ENCODE measurements around the gene RAI1. TPM values are rescaled to one million over a fixed set of nuclear protein-coding genes. Genes with fewer than 3 reads are reported as not detected.
A peak's percentile ranks its signal among the peaks of the same experiment; 100 is the strongest.

RAI1 gene
- total RNA-seq, 1 donor from 2014 or later: 31.1 TPM

DNA sequence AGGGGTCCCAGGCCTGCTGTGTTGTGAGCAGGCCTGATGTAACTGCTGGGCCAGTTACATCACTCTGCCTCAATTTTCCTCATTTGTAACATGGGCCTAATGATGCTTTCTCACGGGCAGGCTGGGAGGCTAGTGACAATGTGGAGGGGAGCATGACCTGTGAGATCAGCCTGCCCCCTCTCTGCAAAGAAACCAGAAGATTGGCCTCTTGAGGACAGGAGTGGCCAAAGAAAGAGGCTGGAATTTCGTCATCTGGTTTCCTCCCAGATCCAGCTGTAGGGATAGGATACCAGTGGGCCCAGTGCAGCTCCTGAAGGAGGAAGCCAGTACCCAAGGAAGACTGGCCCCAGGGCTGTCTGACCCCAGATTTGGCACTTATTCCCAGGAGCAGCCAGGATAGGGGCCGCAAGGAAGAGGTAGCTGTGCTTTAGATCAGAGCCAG lies 156.1 kb downstream of the RAI1 start:
- Histone ChIP-seq H3K27me3 (ENCODE audit: low read depth) (no peaks in the 10 kb centered on the region), H3K36me3 (peaks cover 6% of the 10 kb centered on the region), H3K4me3 (peak overlapping the region; percentile 98), H3K27ac (peak overlapping the region; percentile 100), H3K4me1 (peaks cover 74% of the 10 kb centered on the region), H3K9me3 (no peaks in the 10 kb centered on the region)
- DNase-seq (no peak), ATAC-seq (no peak)
- TF ChIP-seq, protein P1, sequence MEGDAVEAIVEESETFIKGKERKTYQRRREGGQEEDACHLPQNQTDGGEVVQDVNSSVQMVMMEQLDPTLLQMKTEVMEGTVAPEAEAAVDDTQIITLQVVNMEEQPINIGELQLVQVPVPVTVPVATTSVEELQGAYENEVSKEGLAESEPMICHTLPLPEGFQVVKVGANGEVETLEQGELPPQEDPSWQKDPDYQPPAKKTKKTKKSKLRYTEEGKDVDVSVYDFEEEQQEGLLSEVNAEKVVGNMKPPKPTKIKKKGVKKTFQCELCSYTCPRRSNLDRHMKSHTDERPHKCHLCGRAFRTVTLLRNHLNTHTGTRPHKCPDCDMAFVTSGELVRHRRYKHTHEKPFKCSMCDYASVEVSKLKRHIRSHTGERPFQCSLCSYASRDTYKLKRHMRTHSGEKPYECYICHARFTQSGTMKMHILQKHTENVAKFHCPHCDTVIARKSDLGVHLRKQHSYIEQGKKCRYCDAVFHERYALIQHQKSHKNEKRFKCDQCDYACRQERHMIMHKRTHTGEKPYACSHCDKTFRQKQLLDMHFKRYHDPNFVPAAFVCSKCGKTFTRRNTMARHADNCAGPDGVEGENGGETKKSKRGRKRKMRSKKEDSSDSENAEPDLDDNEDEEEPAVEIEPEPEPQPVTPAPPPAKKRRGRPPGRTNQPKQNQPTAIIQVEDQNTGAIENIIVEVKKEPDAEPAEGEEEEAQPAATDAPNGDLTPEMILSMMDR (IDR thresholded peaks at IDR 0.05): no peak
- intact Hi-C loops (cut with DNase I): no loop called here

DNA sequence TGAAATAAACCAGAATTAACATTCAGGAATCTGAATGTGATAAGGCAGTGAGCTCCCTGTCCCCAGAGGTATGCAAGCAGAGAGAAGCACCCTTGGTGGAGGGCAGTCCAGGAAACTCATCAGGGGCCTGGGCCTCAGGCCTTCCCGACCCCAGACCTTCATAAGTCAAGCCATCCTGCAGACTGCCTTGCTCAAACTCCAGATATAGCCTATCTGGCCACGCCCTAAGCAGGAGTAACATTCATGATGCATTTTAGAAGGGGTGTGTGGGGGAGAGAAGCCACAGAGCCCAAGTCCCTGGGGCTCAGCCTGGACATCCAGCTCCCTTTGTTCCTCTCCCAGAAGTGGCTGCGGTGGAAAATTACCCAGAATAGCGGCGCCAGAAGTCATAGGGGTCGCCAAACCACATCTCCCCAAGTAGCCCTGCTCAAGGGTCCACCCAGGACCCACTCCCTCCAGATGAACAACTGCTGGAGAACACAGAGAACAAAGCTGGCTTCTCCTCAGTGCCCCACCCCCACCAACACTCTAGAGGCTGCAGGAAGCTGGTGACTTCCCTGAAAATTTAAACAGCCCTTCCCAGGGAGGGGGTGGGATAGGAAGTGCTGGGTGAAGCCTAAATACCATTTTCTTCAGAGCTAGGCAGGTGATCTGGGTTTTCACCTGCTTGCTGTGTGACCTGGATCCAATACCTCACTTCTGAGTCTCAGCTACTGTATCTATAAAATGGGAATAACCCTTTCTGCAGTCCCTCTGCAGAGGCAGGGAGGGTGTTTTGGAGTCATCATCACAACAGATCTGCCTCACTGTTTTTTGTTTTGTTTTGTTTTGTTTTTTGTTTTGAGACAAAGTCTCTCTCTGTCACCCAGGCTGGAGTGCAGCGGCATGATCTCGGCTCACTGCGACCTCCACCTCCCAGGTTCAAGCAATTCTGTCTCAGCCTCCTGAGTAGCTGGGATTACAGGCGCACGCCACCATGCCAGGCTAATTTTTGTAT lies 157.0 kb downstream of the RAI1 start:
- no peaks in the 10 kb centered on the region for H3K27me3 ChIP-seq (ENCODE audit: low read depth)
- H3K4me3 ChIP-seq: peak overlapping the region; percentile 98
- ATAC-seq (no peak), DNase-seq (peak; percentile 79)
- H3K36me3 ChIP-seq: peaks cover 6% of the 10 kb centered on the region
- H3K27ac ChIP-seq: peak overlapping the region; percentile 100
- intact Hi-C loops (cut with DNase I): no loop called here
- no peaks in the 10 kb centered on the region for H3K9me3 ChIP-seq
- TF ChIP-seq, protein P1 (IDR thresholded peaks at IDR 0.05): no peak
- peaks cover 82% of the 10 kb centered on the region for H3K4me1 ChIP-seq

DNA sequence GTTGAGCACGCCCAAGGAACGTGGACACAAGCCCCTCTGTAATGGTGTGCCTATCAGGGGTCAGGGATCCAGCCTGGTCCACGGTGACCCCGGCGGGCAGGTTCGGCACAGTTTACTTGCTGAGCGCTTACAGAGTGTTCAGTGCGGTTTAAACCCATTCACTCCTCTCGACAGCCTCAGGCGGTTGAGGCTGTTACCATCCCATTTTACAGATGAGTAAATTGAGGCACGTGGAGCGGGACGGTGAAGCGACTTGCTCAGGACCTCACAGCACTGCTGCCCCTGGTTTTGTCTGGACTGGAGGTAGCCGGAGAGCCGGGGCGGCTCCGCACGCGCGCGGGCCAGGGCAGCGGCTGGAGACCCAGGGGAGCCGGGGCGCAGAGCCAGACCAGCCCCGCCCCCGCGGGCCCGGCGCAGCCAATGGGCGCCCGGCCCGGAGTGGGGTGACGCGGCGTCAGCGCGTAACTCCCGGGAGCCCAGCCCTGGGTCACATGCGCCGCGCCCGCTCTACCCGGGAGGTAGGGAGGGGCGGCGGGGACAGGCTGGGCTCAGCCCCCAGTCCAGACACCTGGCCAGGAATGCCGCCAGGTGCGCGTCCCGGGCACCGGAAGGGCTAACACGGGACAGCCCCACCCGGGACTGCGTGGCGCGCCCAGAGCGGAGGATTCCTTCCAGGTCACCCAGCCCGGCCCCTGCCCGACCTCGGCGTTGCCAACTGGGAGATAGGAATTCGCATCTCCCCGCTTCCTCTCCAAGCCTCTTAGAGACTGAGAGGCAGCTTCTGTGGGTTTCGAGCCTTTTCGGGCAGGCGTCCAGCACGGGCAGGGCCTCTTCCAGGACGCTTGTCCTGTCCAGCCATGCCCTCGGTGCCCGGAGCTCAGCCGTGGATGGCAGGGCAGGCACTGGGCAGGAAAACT lies 158.8 kb downstream of the RAI1 start:
- peaks cover 77% of the 10 kb centered on the region for H3K4me1 ChIP-seq
- H3K27ac ChIP-seq: peak overlapping the region; percentile 100
- peak overlapping the region; percentile 65 for H3K4me3 ChIP-seq
- H3K36me3 ChIP-seq: peaks cover 4% of the 10 kb centered on the region
- no peaks in the 10 kb centered on the region for H3K9me3 ChIP-seq
- intact Hi-C loops (cut with DNase I): no loop called here
- TF ChIP-seq, protein P1 (IDR thresholded peaks at IDR 0.05): no peak
- H3K27me3 ChIP-seq (ENCODE audit: low read depth): no peaks in the 10 kb centered on the region
- ATAC-seq (peak; percentile 78 to 86), DNase-seq (peak; percentile 95)

DNA sequence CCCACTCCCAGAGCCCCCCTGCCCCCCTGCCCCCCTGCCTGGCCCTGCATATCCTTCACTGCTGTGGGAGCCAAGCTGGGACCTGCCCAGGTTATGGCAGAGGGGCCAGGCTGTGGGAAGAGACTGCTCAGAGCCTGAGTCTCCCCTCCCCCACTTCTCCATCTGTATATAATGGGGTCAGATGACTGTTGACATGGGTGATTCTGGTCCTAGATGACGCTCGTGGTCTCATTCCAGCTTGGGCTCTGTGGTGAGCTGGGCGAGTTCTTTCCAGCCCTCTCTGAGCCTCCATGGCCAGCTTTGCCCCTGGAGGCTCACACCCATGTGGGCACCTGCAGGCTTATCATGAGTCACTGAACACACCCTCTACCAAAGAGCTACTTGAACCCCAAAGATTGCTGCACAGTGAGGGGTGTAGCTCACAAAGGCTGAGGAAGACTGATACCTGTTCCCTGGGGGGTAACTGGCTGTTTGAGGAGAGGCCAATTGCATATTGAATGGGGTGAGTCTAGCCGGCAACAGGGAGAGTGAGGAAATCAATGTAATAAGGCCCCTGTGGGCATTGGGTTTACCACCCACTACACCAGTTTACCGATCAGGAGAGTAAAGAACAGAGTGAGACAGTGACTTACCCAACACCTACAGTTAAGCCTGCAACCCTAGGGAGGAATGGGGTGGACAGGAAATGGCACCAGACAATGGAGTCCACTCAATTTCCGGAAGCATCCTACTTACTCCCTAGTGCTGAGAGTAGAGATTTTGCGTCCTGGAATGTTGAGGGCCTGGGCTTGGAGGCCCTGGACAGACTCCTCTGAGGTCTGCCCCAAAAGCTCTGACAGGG lies 159.7 kb downstream of the RAI1 start:
- peak; percentile 30 to 44 for ATAC-seq
- TF ChIP-seq, protein P1 (IDR thresholded peaks at IDR 0.05): no peak
- no peaks in the 10 kb centered on the region for H3K27me3 ChIP-seq (ENCODE audit: low read depth)
- H3K9me3 ChIP-seq: no peaks in the 10 kb centered on the region
- H3K27ac ChIP-seq: peak overlapping the region; percentile 100
- peak overlapping the region; percentile 65 for H3K4me3 ChIP-seq
- H3K4me1 ChIP-seq: peaks cover 71% of the 10 kb centered on the region
- H3K36me3 ChIP-seq: no peaks in the 10 kb centered on the region
- DNase-seq: no peak
- intact Hi-C loops (cut with DNase I): no loop called here
